Tibial artery (tissue), 4 donors: ENCODE data around the gene BPIFB4.

Experiments
- DNase-seq, 2 donors: peaks; one replicate each; pipeline ENCODE4 v3.0.0-alpha.2; 2019
- H3K27ac ChIP-seq, 2 donors: fragments of 200-600 bp; sonication (generic) in 1 of 2; 1 replicate in 1 of 2; 2 replicates in 1 of 2; pipeline ENCODE4 v1.5.1; 2018 to 2019; ENCODE audit warnings: mild to moderate bottlenecking in 1 of 2
- H3K27me3 ChIP-seq, 2 donors: fragments of 200-600 bp; sonication (generic) in 1 of 2; one replicate each; pipeline versions ENCODE4 v1.5.1 to v1.6.0; 2016 to 2019
- H3K36me3 ChIP-seq, 3 donors: fragments of 200-600 bp; sonication (generic) in 2 of 3; one replicate each; pipeline ENCODE4 v1.5.1; 2016 to 2019; ENCODE audit warnings: mild to moderate bottlenecking in 2 of 3
- H3K4me1 ChIP-seq, 4 donors: fragments of 200-600 bp; sonication (generic) in 2 of 4; 1 replicate in 3 of 4; 2 replicates in 1 of 4; pipeline ENCODE4 v1.5.1; 2016 to 2019
- H3K4me3 ChIP-seq, 2 donors: fragments of 200-600 bp; sonication (generic) in 1 of 2; 1 replicate in 1 of 2; 2 replicates in 1 of 2; pipeline ENCODE4 v1.5.1; 2018 to 2019; ENCODE audit warnings: mild to moderate bottlenecking in 2 of 2
- H3K9me3 ChIP-seq, 3 donors: fragments of 200-600 bp; sonication (generic) in 1 of 3; one replicate each; pipeline ENCODE4 v1.5.1; 2016 to 2019
- intact Hi-C: fragments of 100-400 bp; cut with DNase I; formaldehyde crosslinking; loops from one replicate; pipeline ENCODE4 v1.15.0; 2023; ENCODE audit warnings: low total_unique reads
- TF ChIP-seq, protein P1 (sequence below), 2 experiments: fragments of 200-600 bp in 1 of 2; fragments of 450-650 bp in 1 of 2; IDR thresholded peaks; one replicate each; pipeline ENCODE4 v1.5.1; 2017 to 2019; ENCODE audit warnings: antibody characterized with exemption in 2 of 2, mild to moderate bottlenecking in 1 of 2, moderate library complexity in 1 of 2

The BPIFB4 gene

DNA sequence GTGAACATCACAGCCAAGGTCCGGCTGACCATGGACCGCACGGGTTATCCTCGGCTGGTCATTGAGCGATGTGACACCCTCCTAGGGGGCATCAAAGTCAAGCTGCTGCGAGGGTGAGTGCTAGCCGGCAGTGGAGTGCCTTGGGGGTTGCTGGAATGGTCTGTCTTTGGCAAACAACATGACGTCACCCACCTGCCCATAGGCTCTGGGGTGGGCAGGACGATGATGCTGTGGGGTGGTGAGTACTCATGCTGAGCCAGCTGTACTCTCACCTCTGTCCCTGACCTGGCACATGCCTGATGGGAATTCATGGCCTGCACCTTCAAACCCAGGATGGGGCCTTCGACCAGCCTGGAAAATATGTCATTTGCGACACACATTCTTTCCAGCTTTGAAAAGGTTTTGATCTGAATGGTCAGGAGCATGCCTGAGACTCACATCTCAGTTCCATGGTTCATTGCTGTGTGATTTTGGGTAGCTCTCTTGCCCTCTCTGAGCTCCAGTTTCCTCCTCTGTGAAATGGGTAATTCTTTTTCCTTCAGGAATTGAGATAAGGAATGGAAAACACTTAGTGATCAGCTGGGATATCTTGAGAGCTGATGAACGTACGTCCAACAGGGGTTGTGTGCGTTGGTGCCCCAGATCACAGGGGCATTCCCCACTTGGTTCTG lies 6.7 kb downstream of the BPIFB4 start:
- H3K36me3 ChIP-seq: no peaks in the 10 kb centered on the region
- intact Hi-C loops: no loop called here
- no peak overlapping the region for H3K27ac ChIP-seq
- H3K9me3 ChIP-seq: no peaks in the 10 kb centered on the region
- no peaks in the 10 kb centered on the region for H3K4me1 ChIP-seq
- peaks cover 0 to 38% of the 10 kb centered on the region in 2 donors for H3K27me3 ChIP-seq
- TF ChIP-seq, protein P1, sequence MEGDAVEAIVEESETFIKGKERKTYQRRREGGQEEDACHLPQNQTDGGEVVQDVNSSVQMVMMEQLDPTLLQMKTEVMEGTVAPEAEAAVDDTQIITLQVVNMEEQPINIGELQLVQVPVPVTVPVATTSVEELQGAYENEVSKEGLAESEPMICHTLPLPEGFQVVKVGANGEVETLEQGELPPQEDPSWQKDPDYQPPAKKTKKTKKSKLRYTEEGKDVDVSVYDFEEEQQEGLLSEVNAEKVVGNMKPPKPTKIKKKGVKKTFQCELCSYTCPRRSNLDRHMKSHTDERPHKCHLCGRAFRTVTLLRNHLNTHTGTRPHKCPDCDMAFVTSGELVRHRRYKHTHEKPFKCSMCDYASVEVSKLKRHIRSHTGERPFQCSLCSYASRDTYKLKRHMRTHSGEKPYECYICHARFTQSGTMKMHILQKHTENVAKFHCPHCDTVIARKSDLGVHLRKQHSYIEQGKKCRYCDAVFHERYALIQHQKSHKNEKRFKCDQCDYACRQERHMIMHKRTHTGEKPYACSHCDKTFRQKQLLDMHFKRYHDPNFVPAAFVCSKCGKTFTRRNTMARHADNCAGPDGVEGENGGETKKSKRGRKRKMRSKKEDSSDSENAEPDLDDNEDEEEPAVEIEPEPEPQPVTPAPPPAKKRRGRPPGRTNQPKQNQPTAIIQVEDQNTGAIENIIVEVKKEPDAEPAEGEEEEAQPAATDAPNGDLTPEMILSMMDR (IDR thresholded peaks at IDR 0.05): no peak
- DNase-seq: no peak
- no peak overlapping the region for H3K4me3 ChIP-seq

DNA sequence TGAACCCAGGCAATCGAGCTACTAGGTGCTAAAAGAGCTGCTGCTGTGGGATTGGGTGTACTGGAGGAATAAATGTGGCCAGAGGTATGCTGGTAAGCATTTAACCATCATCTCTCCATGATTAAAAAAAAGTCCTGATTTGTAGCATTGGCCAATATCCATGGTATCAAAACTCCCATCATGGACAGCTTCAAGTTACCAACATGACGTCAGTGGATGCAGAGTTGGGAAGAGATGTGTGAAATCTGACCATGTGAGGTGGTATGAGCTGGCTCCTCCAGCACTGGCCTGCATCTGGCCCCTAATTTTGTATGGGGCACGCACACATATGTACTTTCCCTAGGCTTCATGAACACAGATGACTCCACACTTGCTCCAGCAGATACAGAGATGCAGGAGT lies 11.7 kb downstream of the BPIFB4 start:
- no peaks in the 10 kb centered on the region for H3K36me3 ChIP-seq
- intact Hi-C loops: no loop called here
- H3K9me3 ChIP-seq: no peaks in the 10 kb centered on the region
- no peak for DNase-seq
- H3K4me3 ChIP-seq: no peak overlapping the region
- peaks cover 0 to 28% of the 10 kb centered on the region in 2 donors for H3K27me3 ChIP-seq
- no peak overlapping the region for H3K27ac ChIP-seq
- TF ChIP-seq, protein P1 (IDR thresholded peaks at IDR 0.05): no peak
- no peaks in the 10 kb centered on the region for H3K4me1 ChIP-seq

DNA sequence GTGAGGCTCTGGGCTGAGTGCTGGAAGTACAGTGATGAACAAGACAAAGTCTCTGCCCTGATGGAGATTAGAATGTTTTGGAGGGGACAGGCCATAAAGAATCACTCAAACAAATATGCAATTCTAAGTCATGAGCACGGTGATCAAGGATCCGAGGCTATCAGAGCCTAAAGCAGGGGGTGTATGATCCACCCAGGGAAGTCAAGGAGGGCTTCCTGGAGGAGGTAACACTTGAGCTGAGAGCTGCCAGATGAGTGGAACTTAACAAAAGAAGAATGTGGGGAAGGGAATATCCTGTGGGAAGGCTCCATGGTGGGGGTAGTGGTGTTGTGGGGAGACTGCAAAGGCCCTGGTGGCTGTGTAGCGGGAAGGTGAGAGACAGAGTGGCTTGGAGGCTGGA lies 12.2 kb downstream of the BPIFB4 start:
- H3K36me3 ChIP-seq: no peaks in the 10 kb centered on the region
- no peak overlapping the region for H3K27ac ChIP-seq
- TF ChIP-seq, protein P1 (IDR thresholded peaks at IDR 0.05): no peak
- no peaks in the 10 kb centered on the region for H3K4me1 ChIP-seq
- H3K4me3 ChIP-seq: no peak overlapping the region
- H3K9me3 ChIP-seq: no peaks in the 10 kb centered on the region
- no peak for DNase-seq
- peaks cover 0 to 28% of the 10 kb centered on the region in 2 donors for H3K27me3 ChIP-seq
- intact Hi-C loops: no loop called here

DNA sequence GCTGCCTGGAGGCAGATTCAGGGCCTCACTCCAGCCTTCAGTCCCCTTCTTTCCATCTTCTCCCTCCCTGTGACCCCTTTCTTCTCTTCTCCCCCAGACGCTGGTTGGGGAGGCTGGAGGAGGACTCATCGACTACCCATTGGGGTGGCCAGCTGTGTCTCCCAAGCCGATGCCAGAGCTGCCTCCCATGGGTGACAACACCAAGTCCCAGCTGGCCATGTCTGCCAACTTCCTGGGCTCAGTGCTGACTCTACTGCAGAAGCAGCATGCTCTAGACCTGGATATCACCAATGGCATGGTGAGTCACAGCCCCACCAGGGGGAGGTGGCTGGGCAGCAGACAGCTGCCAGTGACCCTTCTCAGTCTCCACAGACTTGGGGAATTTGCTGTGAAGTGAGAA lies 12.9 kb downstream of the BPIFB4 start:
- no peaks in the 10 kb centered on the region for H3K36me3 ChIP-seq
- H3K27me3 ChIP-seq: peaks cover 0 to 31% of the 10 kb centered on the region in 2 donors
- intact Hi-C loops: no loop called here
- no peak overlapping the region for H3K4me3 ChIP-seq
- no peaks in the 10 kb centered on the region for H3K9me3 ChIP-seq
- DNase-seq: no peak
- TF ChIP-seq, protein P1 (IDR thresholded peaks at IDR 0.05): no peak
- H3K4me1 ChIP-seq: no peaks in the 10 kb centered on the region
- H3K27ac ChIP-seq: no peak overlapping the region

DNA sequence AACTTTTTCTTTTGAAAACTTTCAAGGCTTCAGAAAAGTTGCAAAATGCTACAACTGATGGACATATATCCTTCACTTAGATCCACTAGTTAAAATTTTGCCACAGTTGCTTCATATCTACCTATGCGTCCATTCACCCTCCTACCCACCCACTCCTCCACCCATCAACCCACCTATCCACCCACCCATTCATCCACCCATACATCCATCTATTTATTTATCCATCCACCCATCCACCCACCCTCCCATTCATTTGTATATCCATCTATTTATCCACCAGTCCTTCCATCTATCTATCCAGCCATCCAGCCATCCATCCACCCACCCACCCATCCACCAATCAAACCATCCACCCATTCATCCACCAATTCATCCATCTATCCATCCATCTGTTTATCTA lies 13.6 kb downstream of the BPIFB4 start:
- no peaks in the 10 kb centered on the region for H3K36me3 ChIP-seq
- H3K9me3 ChIP-seq: no peaks in the 10 kb centered on the region
- DNase-seq: no peak
- H3K4me3 ChIP-seq: no peak overlapping the region
- TF ChIP-seq, protein P1 (IDR thresholded peaks at IDR 0.05): no peak
- intact Hi-C loops: no loop called here
- H3K27ac ChIP-seq: no peak overlapping the region
- H3K27me3 ChIP-seq: peaks cover 0 to 32% of the 10 kb centered on the region in 2 donors
- no peaks in the 10 kb centered on the region for H3K4me1 ChIP-seq

DNA sequence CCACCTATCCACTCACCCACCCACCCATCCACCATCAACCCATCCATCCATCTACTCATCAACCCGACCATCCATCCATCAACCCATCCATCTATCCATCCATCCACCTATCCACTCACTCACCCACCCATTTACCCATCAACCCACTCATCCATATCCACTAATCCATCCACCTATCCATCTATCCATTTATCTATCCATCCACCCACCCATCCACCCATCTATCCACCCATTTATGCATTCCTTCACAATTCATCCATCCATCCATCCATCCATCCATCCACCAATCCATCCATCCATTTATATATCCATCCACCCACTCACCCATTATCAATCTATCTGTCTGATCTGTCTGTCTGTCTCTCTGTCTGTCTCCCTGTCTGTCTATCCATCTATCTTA lies 14.1 kb downstream of the BPIFB4 start:
- Histone ChIP-seq H3K4me3 (no peak overlapping the region), H3K27me3 (peaks cover 0 to 32% of the 10 kb centered on the region in 2 donors), H3K27ac (no peak overlapping the region), H3K36me3 (no peaks in the 10 kb centered on the region), H3K4me1 (no peaks in the 10 kb centered on the region), H3K9me3 (no peaks in the 10 kb centered on the region)
- intact Hi-C loops: no loop called here
- DNase-seq: no peak
- TF ChIP-seq, protein P1 (IDR thresholded peaks at IDR 0.05): no peak
